Pancreas (tissue), 10 donors: ENCODE data around the gene JPH3. TPM values are rescaled to one million over a fixed set of nuclear protein-coding genes. Genes with fewer than 3 reads are reported as not detected.

ENCODE experiments used
- ATAC-seq, 4 donors: fragments of 200-7000 bp; cut with Tn5 transposase; one replicate each; pipeline versions ENCODE4 v1.8.0 to v1.9.1; 2020; ENCODE audit warnings: mild to moderate bottlenecking in 4 of 4, moderate library complexity in 4 of 4
- DNase-seq, 6 donors: peaks; one replicate each; pipeline ENCODE4 v3.0.0-alpha.2; 2020
- FAIRE-seq: peaks from 2 replicates; lab custom pipeline; 2012; peaks lifted over from hg19 to GRCh38; lab: Jason Lieb, UNC
- H3K27ac ChIP-seq, 4 donors: fragments of 200-600 bp; sonication (generic); 1 replicate in 3 of 4; 2 replicates in 1 of 4; pipeline versions ENCODE4 v1.5.0 to v1.8.0; 2020
- H3K27me3 ChIP-seq, 4 donors: fragments of 200-600 bp; one replicate each; pipeline ENCODE4 v1.8.0; 2021
- H3K36me3 ChIP-seq, 3 donors: fragments of 200-600 bp; sonication (generic) in 1 of 3; one replicate each; pipeline versions ENCODE4 v1.5.0 to v1.8.0; 2020 to 2021
- H3K4me1 ChIP-seq, 3 donors: fragments of 200-600 bp; one replicate each; pipeline ENCODE4 v1.8.0; 2021
- H3K4me3 ChIP-seq, 4 donors: fragments of 200-600 bp; sonication (generic) in 2 of 4; one replicate each; pipeline versions ENCODE4 v1.5.0 to v1.8.0; 2020 to 2021
- H3K9me3 ChIP-seq, 4 donors: fragments of 200-600 bp; one replicate each; pipeline ENCODE4 v1.8.0; 2021
- WGBS, 2 donors: extraction: QIAGEN DNeasy Blood & Tissue Kit; methylation state at CpG; one replicate each; pipeline ENCODE4 v1.1.7; 2013; 5-methylcytosine and 5-hydroxymethylcytosine counted together
- intact Hi-C, 3 donors: fragments of 100-400 bp; cut with DNase I; formaldehyde crosslinking; loops; one replicate each; pipeline versions ENCODE4 v1.11.1 to v1.14.2; 2022
- polyA plus RNA-seq, 2 donors: library from polyadenylated mRNA; stranded (reverse); fragments of 200-250 nt; gene quantifications; one replicate each; pipeline ENCODE4 v1.2.3, GENCODE V29; 2013
- total RNA-seq, 6 donors: library from RNA; stranded (reverse); fragmentation: NEBNext Ultra II Directional in 4 of 6; extraction: Animal tissue kit (Norgen Biotek cat#: 25700) in 4 of 6; gene quantifications; one replicate each; pipeline versions ENCODE4 v1.2.1 to v1.2.4, GENCODE V29; 2021 to 2023
- TF ChIP-seq, protein P1 (sequence below), 4 donors: fragments of 200-600 bp; sonication (generic) in 3 of 4; IDR thresholded peaks; one replicate each; pipeline versions ENCODE4 v1.5.0 to v1.8.0; 2021; ENCODE audit warnings: antibody characterized with exemption in 4 of 4
- donor health status: healthy with polysubstance abuse.
- donor health status: DM: no; HTN: no; CAD: no; lungs with moderate emphysema.
- donor health status: DM: no; HTN: no; CAD: no.
- donor health status: control.
- donor health status: control.
- donor health status: Bipolar disorder and iron deficiency.
- donor health status: DM: yes; HTN: yes; CAD: no.
- donor health status: DM: no; HTN: no; CAD: no.
- donor health status: DM: no; HTN: no; CAD: no.
- donor health status: DM: yes; HTN: yes; CAD: no.

The JPH3 gene
- total and polyA plus RNA-seq, 8 donors: 0.09 to 1.9 (median 0.41) TPM

DNA sequence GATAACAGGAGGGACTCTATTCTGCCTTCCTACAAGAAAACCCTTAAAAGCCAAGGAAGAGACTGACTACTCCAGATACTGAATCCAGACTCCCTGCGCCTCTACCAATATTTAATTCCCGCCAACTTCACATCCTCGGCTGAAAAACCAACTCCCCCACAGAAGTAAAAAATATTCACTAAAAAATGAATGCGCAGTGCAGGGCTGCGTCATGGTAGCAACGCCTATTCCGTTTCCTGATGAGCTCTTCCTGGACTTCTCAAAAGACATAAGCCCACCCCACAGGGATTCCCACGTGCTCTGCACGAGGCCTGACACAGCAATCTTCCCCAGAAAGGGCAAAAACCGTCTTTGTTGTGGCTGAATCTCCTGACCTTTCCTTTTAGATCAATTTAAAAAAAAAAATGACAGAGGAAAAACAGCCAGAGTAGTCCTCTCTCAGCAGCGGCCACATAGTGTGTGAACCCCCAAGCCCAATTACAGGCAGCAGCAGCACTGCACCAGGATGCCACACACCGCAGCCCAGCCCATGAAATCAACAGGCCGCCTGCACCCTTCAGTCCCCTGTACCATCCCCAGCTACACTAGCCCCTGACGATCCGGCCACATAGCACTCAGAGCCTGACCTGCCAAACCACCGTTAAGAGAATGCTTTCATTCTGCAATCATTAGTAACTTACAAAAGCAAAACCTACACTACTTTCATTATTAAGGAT, 139.6 kb downstream of the JPH3 start:
- H3K36me3 ChIP-seq: peaks cover 0 to 16% (median 0%) of the 10 kb centered on the region in 3 donors
- no peaks in the 10 kb centered on the region for H3K4me1 ChIP-seq
- intact Hi-C loops: no loop called here
- no peak for FAIRE-seq
- no peak overlapping the region for H3K4me3 ChIP-seq
- H3K9me3 ChIP-seq: no peaks in the 10 kb centered on the region
- TF ChIP-seq, protein P1, sequence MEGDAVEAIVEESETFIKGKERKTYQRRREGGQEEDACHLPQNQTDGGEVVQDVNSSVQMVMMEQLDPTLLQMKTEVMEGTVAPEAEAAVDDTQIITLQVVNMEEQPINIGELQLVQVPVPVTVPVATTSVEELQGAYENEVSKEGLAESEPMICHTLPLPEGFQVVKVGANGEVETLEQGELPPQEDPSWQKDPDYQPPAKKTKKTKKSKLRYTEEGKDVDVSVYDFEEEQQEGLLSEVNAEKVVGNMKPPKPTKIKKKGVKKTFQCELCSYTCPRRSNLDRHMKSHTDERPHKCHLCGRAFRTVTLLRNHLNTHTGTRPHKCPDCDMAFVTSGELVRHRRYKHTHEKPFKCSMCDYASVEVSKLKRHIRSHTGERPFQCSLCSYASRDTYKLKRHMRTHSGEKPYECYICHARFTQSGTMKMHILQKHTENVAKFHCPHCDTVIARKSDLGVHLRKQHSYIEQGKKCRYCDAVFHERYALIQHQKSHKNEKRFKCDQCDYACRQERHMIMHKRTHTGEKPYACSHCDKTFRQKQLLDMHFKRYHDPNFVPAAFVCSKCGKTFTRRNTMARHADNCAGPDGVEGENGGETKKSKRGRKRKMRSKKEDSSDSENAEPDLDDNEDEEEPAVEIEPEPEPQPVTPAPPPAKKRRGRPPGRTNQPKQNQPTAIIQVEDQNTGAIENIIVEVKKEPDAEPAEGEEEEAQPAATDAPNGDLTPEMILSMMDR (IDR thresholded peaks at IDR 0.05): no peak
- H3K27ac ChIP-seq: no peak overlapping the region
- WGBS, 2 donors: 89 to 91% methylated on average over 16 of the region's 16 CpGs
- no peaks in the 10 kb centered on the region for H3K27me3 ChIP-seq
- no peak for ATAC-seq
- DNase-seq: no peak

DNA sequence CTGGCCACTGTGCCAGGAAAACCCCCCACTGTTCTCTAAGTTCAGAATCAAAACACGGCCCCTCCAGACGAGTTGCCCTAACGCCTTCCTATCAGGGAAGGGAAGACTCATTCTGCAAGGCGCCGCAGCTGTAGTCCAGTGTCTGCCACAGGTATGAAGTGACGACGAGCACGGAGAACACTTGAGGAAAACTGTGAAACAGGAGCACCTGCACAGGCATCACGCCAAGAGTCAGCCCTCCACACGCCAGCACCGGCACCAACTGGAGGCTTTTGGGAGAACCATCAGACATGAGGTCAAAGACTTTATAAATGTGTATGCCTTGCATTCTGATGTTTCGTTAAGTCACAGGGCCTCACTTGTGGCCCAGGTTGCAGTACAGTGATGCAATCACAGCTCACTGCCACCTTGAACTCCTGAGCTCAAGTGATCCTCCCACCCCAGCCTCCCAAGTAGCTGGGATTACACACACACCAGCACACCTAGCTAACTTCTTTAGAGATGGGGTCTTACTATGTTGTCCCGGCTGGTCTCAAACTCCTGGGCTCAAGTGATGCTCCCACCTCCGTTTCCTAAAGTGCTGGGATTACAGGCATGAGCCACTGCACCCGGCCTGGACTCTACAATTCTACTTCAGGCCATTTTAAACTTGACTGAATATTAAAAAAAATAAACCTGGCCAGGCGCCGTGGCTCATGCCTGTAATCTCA, 140.6 kb downstream of the JPH3 start:
- no peak for FAIRE-seq
- 82 to 90% methylated on average over 17 of the region's 17 CpGs for WGBS, 2 donors
- Histone ChIP-seq H3K4me1 (no peaks in the 10 kb centered on the region), H3K27ac (no peak overlapping the region), H3K36me3 (peaks cover 0 to 26% (median 5%) of the 10 kb centered on the region in 3 donors), H3K4me3 (no peak overlapping the region), H3K9me3 (no peaks in the 10 kb centered on the region), H3K27me3 (no peaks in the 10 kb centered on the region)
- ATAC-seq: no peak
- intact Hi-C loops: no loop called here
- DNase-seq: no peak
- TF ChIP-seq, protein P1 (IDR thresholded peaks at IDR 0.05): no peak

DNA sequence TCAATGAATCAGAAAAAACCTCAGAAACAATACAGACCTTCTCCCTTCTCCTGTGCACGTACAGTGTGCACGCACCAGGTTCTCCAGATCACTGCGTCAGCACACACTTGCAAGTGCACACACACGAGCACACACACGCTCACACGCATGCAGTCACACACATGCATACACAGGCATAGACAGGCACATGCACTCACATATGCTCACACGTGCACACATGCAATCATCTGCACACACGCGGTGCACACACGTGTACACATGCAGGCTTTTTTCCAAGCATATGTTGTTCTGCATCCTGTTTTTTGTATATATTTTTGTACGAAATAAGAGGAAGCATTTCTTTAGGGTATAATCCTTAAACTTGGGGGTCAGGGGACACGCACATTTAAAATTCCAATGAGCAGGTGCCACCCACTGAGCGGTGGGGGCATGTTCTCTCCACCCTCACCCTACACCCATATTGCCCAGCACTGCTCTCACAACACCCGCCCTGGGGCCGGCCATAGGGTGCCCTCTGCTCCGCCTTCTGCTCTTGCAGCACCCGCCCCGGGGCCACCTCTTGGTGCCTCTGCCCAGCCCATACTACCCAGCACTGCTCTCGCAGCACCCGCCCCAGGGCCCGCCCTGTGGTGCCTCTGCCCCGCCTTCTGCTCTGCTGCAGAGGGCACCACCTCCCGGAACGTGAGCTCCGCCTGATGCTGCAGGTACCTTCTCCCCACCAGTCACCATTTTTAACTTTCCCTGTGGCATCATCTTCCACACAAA, 142.6 kb downstream of the JPH3 start:
- intact Hi-C loops: no loop called here
- Histone ChIP-seq H3K27me3 (no peaks in the 10 kb centered on the region), H3K4me3 (no peak overlapping the region), H3K4me1 (no peaks in the 10 kb centered on the region), H3K9me3 (no peaks in the 10 kb centered on the region), H3K36me3 (peaks cover 0 to 45% (median 10%) of the 10 kb centered on the region in 3 donors), H3K27ac (no peak overlapping the region)
- WGBS, 2 donors: 89 to 92% methylated on average over 22 to 25 of the region's 25 CpGs
- DNase-seq (no peak), FAIRE-seq (no peak), ATAC-seq (peak in 1 of 4 donors; percentile 54)
- TF ChIP-seq, protein P1 (IDR thresholded peaks at IDR 0.05): no peak

DNA sequence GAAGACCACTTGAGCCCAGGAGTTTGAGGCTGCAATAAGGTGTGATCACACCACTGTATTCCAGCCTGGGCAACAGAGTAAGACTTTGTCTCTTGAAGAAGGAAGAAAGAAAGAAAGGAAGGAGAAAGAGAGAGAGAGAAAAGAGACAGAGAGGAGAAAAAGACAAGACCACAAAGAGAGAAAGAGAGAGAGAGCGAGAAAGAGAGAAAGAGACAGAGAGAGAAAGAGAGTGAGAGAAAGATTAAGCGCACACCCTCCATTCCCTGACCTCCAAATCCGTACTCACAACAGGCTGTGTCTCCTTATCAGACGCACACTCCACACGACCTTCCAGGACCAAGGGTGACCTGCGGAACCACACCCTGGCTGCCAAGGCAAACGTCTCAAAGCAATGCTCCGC, 143.9 kb downstream of the JPH3 start:
- TF ChIP-seq, protein P1 (IDR thresholded peaks at IDR 0.05): no peak

More for the DNA sequence above, 143.9 kb downstream of the JPH3 start:
- peaks cover 0 to 51% (median 16%) of the 10 kb centered on the region in 3 donors for H3K36me3 ChIP-seq
- WGBS, 2 donors: 76 to 78% methylated on average over 8 of the region's 8 CpGs
- no peaks in the 10 kb centered on the region for H3K4me1 ChIP-seq
- no peaks in the 10 kb centered on the region for H3K9me3 ChIP-seq
- no peak overlapping the region for H3K27ac ChIP-seq
- no peak overlapping the region for H3K4me3 ChIP-seq
- no peak for ATAC-seq
- intact Hi-C loops: no loop called here
- FAIRE-seq: no peak
- no peaks in the 10 kb centered on the region for H3K27me3 ChIP-seq
- no peak for DNase-seq

Other genes with a start within 250 kb of the JPH3 start
- gene FBXO31, start 218.7 kb upstream of the JPH3 start, total RNA-seq: 10 to 100 TPM; 18.8 to 37.3 (median 24.9) TPM
- 10 to 100 TPM; 20.9 to 31.2 TPM for gene FBXO31, start 218.7 kb upstream of the JPH3 start, polyA plus RNA-seq
- gene MAP1LC3B, start 210.2 kb upstream of the JPH3 start, total RNA-seq: 10 to 100 TPM; 13.9 to 29.4 (median 19.6) TPM
- 10 to 100 TPM; 20.9 to 35.1 TPM for gene MAP1LC3B, start 210.2 kb upstream of the JPH3 start, polyA plus RNA-seq
- 10 to 100 TPM; 12.1 to 20.0 (median 13.1) TPM for gene ZCCHC14, start 109.5 kb upstream of the JPH3 start, total RNA-seq
- 10 to 100 TPM; 10.7 to 11.2 TPM for gene ZCCHC14, start 109.5 kb upstream of the JPH3 start, polyA plus RNA-seq
- gene KLHDC4, start 163.5 kb downstream of the JPH3 start, total RNA-seq: 10 to 100 TPM; 15.5 to 27.3 (median 25.2) TPM
- 10 to 100 TPM; 79.3 to 82.1 TPM for gene KLHDC4, start 163.5 kb downstream of the JPH3 start, polyA plus RNA-seq